IMR-90 (cell line): ENCODE results near the gene ABL1. TPM values are rescaled to one million over a fixed set of nuclear protein-coding genes. Genes with fewer than 3 reads are reported as not detected.

Experiments used
- ATAC-seq: fragments of 200-7000 bp; cut with Tn5 transposase; 2 replicates; pipeline ENCODE4 v1.9.1; 2020; ENCODE audit warnings: low read depth, mild to moderate bottlenecking, moderate library complexity
- BruUV-seq: library from RNA; stranded (reverse); fragments of 400-500 nt; replicated peaks from 2 replicates; lab custom pipeline; 2021; lab: Mats Ljungman, UMichigan
- CTCF ChIA-PET: fragments of 300-600 bp; formaldehyde crosslinking; extraction: SDS; loops from one replicate; lab custom pipeline; 2021; ENCODE audit warnings: antibody characterized with exemption; lab: Yijun Ruan, JAX
- POLR2A ChIA-PET: fragments of 300-600 bp; sonication (Branson Sonifier 250); formaldehyde crosslinking; loops from one replicate; lab custom pipeline; 2022; ENCODE audit warnings: antibody characterized with exemption; ENCODE audit not compliant: unreplicated experiment; lab: Charles Lee
- DNase-seq: peaks from one replicate; pipeline ENCODE4 v3.0.0; 2013
- H2AFZ ChIP-seq: replicated peaks from 2 replicates; pipeline ENCODE3; 2013; ENCODE audit warnings: low read length, mild to moderate bottlenecking; ENCODE audit not compliant: poor library complexity
- H2AK5ac ChIP-seq: 2 replicates; pipeline ENCODE4 v1.6.1; 2013; ENCODE audit warnings: low read depth, low read length, inconsistent platforms
- H2AK9ac ChIP-seq: replicated peaks from 2 replicates; pipeline ENCODE3; 2013; ENCODE audit warnings: mild to moderate bottlenecking, low read depth, low read length, moderate library complexity; ENCODE audit not compliant: poor library complexity
- H2BK120ac ChIP-seq: 2 replicates; pipeline ENCODE4 v1.6.1; 2013; ENCODE audit warnings: low read depth, low read length, inconsistent platforms
- H2BK15ac ChIP-seq: 3 replicates; pipeline ENCODE4 v1.6.1; 2013; ENCODE audit warnings: low read depth, low read length, inconsistent platforms
- H2BK20ac ChIP-seq: 2 replicates; pipeline ENCODE4 v1.6.1; 2013; ENCODE audit warnings: low read depth, mild to moderate bottlenecking, inconsistent platforms, low read length, moderate library complexity
- H2BK5ac ChIP-seq: 2 replicates; pipeline ENCODE4 v1.6.1; 2013; ENCODE audit warnings: mild to moderate bottlenecking, low read depth, low read length, inconsistent platforms; ENCODE audit not compliant: poor library complexity, severe bottlenecking
- H3K14ac ChIP-seq: replicated peaks from 2 replicates; pipeline ENCODE4 v1.6.1; 2013; ENCODE audit warnings: low read depth, low read length, inconsistent platforms
- H3K18ac ChIP-seq: 2 replicates; pipeline ENCODE4 v1.6.1; 2013; ENCODE audit warnings: low read depth, low read length, control low read depth
- H3K23ac ChIP-seq: 2 replicates; pipeline ENCODE4 v1.6.1; 2013; ENCODE audit warnings: low read depth, low read length, inconsistent platforms
- H3K27ac ChIP-seq: 2 replicates; pipeline ENCODE4 v1.5.1; 2013; ENCODE audit warnings: mild to moderate bottlenecking, control low read depth, low read length; ENCODE audit not compliant: insufficient read depth
- H3K27me3 ChIP-seq: 2 replicates; pipeline ENCODE4 v1.6.1; 2013; ENCODE audit warnings: low read length; ENCODE audit not compliant: control insufficient read depth, insufficient read depth
- H3K36me3 ChIP-seq: 2 replicates; pipeline ENCODE4 v1.6.1; 2013; ENCODE audit warnings: low read length, mixed read lengths; ENCODE audit not compliant: control insufficient read depth, insufficient read depth
- H3K4ac ChIP-seq: 2 replicates; pipeline ENCODE4 v1.6.1; 2013; ENCODE audit warnings: low read depth, low read length, inconsistent platforms
- H3K4me1 ChIP-seq: 2 replicates; pipeline ENCODE4 v1.6.1; 2013; ENCODE audit warnings: low read length, mixed read lengths; ENCODE audit not compliant: control insufficient read depth, insufficient read depth
- H3K4me2 ChIP-seq: 2 replicates; pipeline ENCODE4 v1.6.1; 2013; ENCODE audit warnings: low read depth, mild to moderate bottlenecking, control low read depth, low read length, moderate library complexity
- H3K4me3 ChIP-seq: 2 replicates; pipeline ENCODE4 v1.5.1; 2013; ENCODE audit warnings: low read depth, mild to moderate bottlenecking, control low read depth, low read length, moderate library complexity; ENCODE audit not compliant: insufficient read depth
- H3K56ac ChIP-seq: 2 replicates; pipeline ENCODE4 v1.6.1; 2013; ENCODE audit warnings: low read length, inconsistent platforms; ENCODE audit not compliant: insufficient read depth; ENCODE audit errors: extremely low read depth
- H3K79me1 ChIP-seq, 2 experiments: 2 replicates each; pipeline ENCODE4 v1.6.1; 2013; ENCODE audit warnings: low read length in 2 of 2, inconsistent platforms in 1 of 2, low read depth in 1 of 2
- H3K9ac ChIP-seq: 2 replicates; pipeline ENCODE4 v1.6.1; 2013; ENCODE audit warnings: low read depth, low read length, control low read depth
- H3K9me1 ChIP-seq: 2 replicates; pipeline ENCODE4 v1.6.1; 2013; ENCODE audit warnings: low read length, inconsistent platforms; ENCODE audit not compliant: insufficient read depth
- H3K9me3 ChIP-seq: 2 replicates; pipeline ENCODE4 v1.6.1; 2013; ENCODE audit warnings: low read length; ENCODE audit not compliant: control insufficient read depth, insufficient read depth
- H4K20me1 ChIP-seq: 2 replicates; pipeline ENCODE4 v1.6.1; 2013; ENCODE audit warnings: low read length, inconsistent platforms; ENCODE audit not compliant: insufficient read depth
- H4K5ac ChIP-seq: 2 replicates; pipeline ENCODE4 v1.6.1; 2013; ENCODE audit warnings: mild to moderate bottlenecking, low read depth, low read length, control low read depth
- H4K8ac ChIP-seq, 2 experiments: 2 replicates each; pipeline ENCODE4 v1.6.1; 2013; ENCODE audit warnings: low read depth in 2 of 2, low read length in 2 of 2, control low read depth in 1 of 2, inconsistent platforms in 1 of 2
- H4K91ac ChIP-seq: 2 replicates; pipeline ENCODE4 v1.6.1; 2013; ENCODE audit warnings: low read depth, low read length, inconsistent platforms; ENCODE audit not compliant: insufficient read depth
- RCOR1 ChIP-seq: IDR thresholded peaks from 2 replicates; pipeline ENCODE4 v1.6.1; 2012; ENCODE audit warnings: mild to moderate bottlenecking, low read length, improper control_type of control experiment; ENCODE audit not compliant: insufficient replicate concordance
- RFX5 ChIP-seq: IDR thresholded peaks from 2 replicates; pipeline ENCODE4 v1.8.0; 2012; ENCODE audit warnings: low read depth, mild to moderate bottlenecking, low read length, moderate library complexity
- WGBS, 2 experiments: methylation state at CpG; one replicate each; pipeline versions ENCODE4 v1.1.5 to v1.1.7; 2013; ENCODE audit warnings: missing lambda C conversion rate in 2 of 2; ENCODE audit not compliant: insufficient read length in 1 of 2; ENCODE audit errors: extremely low coverage in 2 of 2; 5-methylcytosine and 5-hydroxymethylcytosine counted together
- dilution Hi-C: fragments of 300-500 bp; cut with HindIII; formaldehyde crosslinking; loops from one replicate; pipeline ENCODE4 v1.14.3; 2018; ENCODE audit warnings: low sequenced_read_pairs; ENCODE audit not compliant: unreplicated experiment
- in situ Hi-C: fragments of 300-500 bp; cut with MboI; formaldehyde crosslinking; loops from 3 replicates; pipeline ENCODE4 v1.14.3; 2019; ENCODE audit warnings: low sequenced_read_pairs, inconsistent platforms, mixed read lengths
- intact Hi-C: fragments of 100-400 bp; cut with micrococcal nuclease; formaldehyde crosslinking; loops from 2 replicates; pipeline ENCODE4 v1.10.0; 2022
- polyA plus RNA-seq, 3 experiments: library from polyadenylated mRNA; depleted of rRNA; stranded (reverse); fragments of >200 nt; gene quantifications; 2 replicates each; pipeline ENCODE4 v1.2.3, GENCODE V29; 2012; ENCODE audit warnings: low replicate concordance in 1 of 3
- total RNA-seq: library from RNA; depleted of rRNA; stranded (reverse); fragments of >200 nt; gene quantifications from 2 replicates; pipeline ENCODE4 v1.2.3, GENCODE V29; 2012
- TF ChIP-seq, protein P1 (sequence below): conservative IDR thresholded peaks from 2 replicates; pipeline ENCODE4 v1.5.1; 2012; ENCODE audit warnings: mild to moderate bottlenecking, low read depth, low read length, improper control_type of control experiment
- TF ChIP-seq, protein P2 (sequence below): fragments of 150-350 bp; IDR thresholded peaks from 2 replicates; pipeline ENCODE4 v1.6.1; 2017; ENCODE audit warnings: mild to moderate bottlenecking, antibody characterized with exemption, low read length, low read depth

The ABL1 gene
- total and polyA plus RNA-seq, 2 of the 4 experiments (the other 2 are of a cell fraction): 33.7 to 49.1 TPM

GRCh38 chr9:130842545-130842944 lies 7.5 kb downstream of the ABL1 start:
- H4K5ac ChIP-seq: no peak overlapping the region
- peaks cover 33% of the 10 kb centered on the region for H3K9me1 ChIP-seq
- H3K79me1 ChIP-seq: peaks cover 4 to 63% of the 10 kb centered on the region in 2 experiments; a peak in 2 of 4 replicates
- H3K9me3 ChIP-seq: no peaks in the 10 kb centered on the region
- no peak overlapping the region for H3K27ac ChIP-seq
- H2BK120ac ChIP-seq: no peak overlapping the region
- no peak overlapping the region for H3K14ac ChIP-seq
- H4K91ac ChIP-seq: no peak overlapping the region
- no peak for TF ChIP-seq RCOR1
- TF ChIP-seq, protein P1, sequence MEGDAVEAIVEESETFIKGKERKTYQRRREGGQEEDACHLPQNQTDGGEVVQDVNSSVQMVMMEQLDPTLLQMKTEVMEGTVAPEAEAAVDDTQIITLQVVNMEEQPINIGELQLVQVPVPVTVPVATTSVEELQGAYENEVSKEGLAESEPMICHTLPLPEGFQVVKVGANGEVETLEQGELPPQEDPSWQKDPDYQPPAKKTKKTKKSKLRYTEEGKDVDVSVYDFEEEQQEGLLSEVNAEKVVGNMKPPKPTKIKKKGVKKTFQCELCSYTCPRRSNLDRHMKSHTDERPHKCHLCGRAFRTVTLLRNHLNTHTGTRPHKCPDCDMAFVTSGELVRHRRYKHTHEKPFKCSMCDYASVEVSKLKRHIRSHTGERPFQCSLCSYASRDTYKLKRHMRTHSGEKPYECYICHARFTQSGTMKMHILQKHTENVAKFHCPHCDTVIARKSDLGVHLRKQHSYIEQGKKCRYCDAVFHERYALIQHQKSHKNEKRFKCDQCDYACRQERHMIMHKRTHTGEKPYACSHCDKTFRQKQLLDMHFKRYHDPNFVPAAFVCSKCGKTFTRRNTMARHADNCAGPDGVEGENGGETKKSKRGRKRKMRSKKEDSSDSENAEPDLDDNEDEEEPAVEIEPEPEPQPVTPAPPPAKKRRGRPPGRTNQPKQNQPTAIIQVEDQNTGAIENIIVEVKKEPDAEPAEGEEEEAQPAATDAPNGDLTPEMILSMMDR: no peak
- TF ChIP-seq RFX5: no peak
- TF ChIP-seq, protein P2, sequence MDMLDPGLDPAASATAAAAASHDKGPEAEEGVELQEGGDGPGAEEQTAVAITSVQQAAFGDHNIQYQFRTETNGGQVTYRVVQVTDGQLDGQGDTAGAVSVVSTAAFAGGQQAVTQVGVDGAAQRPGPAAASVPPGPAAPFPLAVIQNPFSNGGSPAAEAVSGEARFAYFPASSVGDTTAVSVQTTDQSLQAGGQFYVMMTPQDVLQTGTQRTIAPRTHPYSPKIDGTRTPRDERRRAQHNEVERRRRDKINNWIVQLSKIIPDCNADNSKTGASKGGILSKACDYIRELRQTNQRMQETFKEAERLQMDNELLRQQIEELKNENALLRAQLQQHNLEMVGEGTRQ: peak; percentile 26; the same call in 1 of the 2 replicates
- no peak overlapping the region for H3K56ac ChIP-seq
- DNase-seq (no peak), ATAC-seq (no peak)
- peaks cover 84% of the 10 kb centered on the region for H4K20me1 ChIP-seq
- H3K4me2 ChIP-seq: no peak overlapping the region; the same call in 1 of the 2 replicates
- H2AK9ac ChIP-seq: no peak overlapping the region
- in situ Hi-C loops (no loop called here), dilution Hi-C loops (no loop called here), intact Hi-C loops (no loop called here)
- no peak overlapping the region for H2BK20ac ChIP-seq
- no peak overlapping the region for H2AK5ac ChIP-seq
- no peak overlapping the region for H3K23ac ChIP-seq
- H3K9ac ChIP-seq: no peak overlapping the region
- 67% methylated on average over 1 of the region's 4 CpGs; no CpG with 5 or more reads in 1 of the 2 experiments for WGBS, 2 experiments
- no peak overlapping the region for H3K4me3 ChIP-seq
- H3K36me3 ChIP-seq: peaks cover 10% of the 10 kb centered on the region
- H4K8ac ChIP-seq: no peak overlapping the region
- ChIA-PET CTCF (no interaction called here), POLR2A (no interaction called here)
- no peak overlapping the region for H2AFZ ChIP-seq
- no peak overlapping the region for H3K18ac ChIP-seq
- H2BK5ac ChIP-seq: no peak overlapping the region
- H3K4me1 ChIP-seq: peaks cover 35% of the 10 kb centered on the region
- H3K4ac ChIP-seq: no peak overlapping the region
- H2BK15ac ChIP-seq: no peak overlapping the region
- no TSS peak for BruUV-seq
- H3K27me3 ChIP-seq: no peaks in the 10 kb centered on the region
